GM12874 (cell line): ENCODE results near the gene FBXW7.

Experiments used
- TF ChIP-seq, protein P1 (sequence below): IDR thresholded peaks from 2 replicates; pipeline ENCODE4 v1.5.1; 2011; ENCODE audit warnings: low read depth, mild to moderate bottlenecking, control low read depth, low read length, moderate library complexity; ENCODE audit not compliant: insufficient read depth

FBXW7 gene

DNA sequence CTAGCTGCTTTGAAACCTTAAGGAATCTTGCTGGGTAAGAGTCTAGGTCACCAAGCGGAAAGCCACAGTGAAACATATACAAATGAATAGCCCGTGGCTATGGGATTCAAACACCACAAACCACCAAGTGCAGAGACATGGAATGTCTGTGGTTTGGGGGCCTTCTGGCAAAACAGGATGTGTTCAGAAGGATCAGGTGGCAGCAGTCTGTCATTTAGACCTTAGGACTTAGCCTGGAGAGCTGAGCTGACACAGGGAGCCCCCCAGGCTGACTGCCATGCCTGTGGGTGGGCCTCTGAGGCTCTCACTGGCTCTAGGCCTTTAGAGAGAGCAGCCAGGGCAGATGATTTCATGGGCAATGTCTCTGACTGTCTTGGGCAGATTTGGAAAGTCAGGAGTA, 225.6 kb downstream of the FBXW7 start:
- TF ChIP-seq, protein P1, sequence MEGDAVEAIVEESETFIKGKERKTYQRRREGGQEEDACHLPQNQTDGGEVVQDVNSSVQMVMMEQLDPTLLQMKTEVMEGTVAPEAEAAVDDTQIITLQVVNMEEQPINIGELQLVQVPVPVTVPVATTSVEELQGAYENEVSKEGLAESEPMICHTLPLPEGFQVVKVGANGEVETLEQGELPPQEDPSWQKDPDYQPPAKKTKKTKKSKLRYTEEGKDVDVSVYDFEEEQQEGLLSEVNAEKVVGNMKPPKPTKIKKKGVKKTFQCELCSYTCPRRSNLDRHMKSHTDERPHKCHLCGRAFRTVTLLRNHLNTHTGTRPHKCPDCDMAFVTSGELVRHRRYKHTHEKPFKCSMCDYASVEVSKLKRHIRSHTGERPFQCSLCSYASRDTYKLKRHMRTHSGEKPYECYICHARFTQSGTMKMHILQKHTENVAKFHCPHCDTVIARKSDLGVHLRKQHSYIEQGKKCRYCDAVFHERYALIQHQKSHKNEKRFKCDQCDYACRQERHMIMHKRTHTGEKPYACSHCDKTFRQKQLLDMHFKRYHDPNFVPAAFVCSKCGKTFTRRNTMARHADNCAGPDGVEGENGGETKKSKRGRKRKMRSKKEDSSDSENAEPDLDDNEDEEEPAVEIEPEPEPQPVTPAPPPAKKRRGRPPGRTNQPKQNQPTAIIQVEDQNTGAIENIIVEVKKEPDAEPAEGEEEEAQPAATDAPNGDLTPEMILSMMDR: no peak

DNA sequence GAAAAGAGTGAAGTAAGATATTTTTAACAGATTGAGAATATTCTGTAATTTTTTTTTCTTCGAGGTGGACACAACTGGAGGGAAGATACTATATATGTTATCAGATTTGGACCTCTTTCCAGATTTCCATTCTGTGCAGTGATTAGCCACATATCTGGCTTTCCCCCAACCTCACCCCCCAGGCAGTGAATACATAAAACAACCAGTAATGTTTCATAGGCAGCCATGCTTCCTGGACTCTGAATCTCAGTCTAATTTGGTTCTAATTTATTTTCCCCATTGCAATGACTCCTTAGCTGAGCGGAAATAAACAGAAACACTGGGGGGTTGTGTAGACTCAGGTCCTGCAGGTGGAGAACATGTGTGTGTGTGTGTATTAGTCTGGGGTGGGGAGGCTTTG, 226.5 kb downstream of the FBXW7 start:
- TF ChIP-seq, protein P1: no peak

DNA sequence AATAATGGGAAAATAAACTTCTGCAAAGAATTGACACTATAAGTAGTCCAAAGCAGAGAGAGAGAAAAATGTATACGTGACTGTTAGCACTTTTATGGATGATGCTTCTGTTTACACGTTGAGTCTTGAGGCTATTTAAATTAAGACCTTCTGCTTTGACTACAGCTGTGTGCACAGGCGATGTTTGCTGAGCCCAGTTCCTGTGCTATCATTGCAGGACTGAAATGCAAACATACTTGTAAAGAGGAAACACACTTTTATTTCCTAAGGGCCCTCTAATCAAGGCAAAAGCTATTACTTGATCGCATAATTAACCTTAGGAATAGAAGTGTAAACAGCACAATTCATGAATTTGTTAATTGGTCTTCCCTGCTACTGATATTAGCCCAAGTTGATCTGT, 226.9 kb downstream of the FBXW7 start:
- TF ChIP-seq, protein P1: no peak

GRCh38 chr4:152307669-152308068, 228.2 kb downstream of the FBXW7 start:
- TF ChIP-seq, protein P1: no peak

DNA sequence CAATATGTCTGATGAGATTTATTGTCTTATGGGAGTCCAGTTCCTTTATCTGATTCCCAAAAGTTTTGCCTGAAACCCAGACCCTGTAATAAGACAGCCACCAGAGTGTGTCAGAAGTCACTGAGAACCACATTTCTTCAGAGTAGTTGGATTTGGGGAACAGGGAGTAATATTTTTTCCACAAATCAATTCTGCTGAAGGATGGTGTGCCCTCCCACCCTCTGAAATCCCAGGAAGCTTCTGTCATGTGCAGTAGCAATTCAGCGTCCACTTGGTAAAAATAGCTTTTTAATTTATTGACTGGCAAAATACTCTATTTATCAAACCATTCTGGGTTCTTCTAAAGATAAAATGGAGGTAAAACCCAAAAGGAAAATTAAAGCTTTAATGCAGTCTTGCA, 229.4 kb downstream of the FBXW7 start:
- TF ChIP-seq, protein P1: no peak

DNA sequence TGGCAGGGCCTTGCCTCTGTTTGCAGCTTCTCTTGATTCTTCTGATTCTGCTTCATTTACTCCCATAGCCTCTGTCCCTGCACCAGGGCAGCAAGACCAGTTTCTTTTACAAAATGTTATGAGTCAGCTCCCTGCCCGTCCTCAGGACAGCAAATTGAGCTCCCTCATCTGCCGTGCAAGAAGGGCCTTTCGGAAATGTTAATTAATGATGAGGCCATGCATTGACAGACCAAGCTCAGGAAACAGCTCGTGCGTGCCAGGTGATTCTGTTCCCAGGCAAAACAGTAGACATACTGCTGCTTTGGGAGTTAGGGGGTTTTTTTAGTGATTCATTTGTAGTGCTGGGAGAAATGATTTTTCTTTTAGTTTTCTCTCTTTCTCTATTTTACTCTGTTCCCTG, 231.7 kb downstream of the FBXW7 start:
- TF ChIP-seq, protein P1: no peak

DNA sequence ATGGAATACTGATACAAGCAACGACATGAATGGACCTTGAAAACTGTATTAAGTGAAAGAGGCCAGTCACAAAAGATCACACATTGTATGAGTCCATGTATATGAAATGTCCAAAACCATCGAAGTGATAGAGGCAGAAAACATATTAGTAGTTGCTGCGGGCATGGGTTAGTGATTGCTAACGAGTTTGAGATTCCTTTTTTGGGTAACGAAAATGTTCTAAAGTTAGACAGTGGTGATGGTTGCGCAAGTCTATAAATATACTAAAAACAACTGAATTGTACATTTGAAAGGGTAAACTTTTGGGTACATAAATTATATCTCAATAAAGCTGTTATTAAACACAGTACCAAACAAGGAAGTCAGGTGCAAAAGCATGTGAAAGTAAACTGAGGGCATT, 234.5 kb downstream of the FBXW7 start:
- TF ChIP-seq, protein P1: no peak

DNA sequence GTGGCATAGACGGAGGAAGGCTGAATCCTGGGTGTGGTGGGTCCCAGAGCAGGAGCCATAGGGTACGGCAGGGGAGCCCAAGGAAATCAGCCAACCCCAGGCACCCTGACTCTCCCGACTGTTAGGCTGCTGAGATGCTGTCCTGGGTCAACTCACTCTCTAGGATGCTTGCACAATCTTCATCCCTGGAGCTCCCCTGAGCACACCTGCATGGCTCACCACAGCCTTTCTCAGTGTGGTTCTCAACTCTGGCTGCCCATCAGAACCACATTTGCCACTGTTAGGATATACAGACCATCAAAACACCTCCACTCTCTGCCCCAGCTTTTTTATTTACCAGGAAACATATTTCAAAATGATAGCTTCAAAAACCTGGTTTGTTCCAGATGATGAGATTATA, 236.3 kb downstream of the FBXW7 start:
- TF ChIP-seq, protein P1: no peak
